Fibroblast of the conjunctiva (primary cell): ENCODE measurements around the gene ZNF611.
"Not testable (repeated sequence)": the region's sequence is repeated elsewhere in the genome, so short reads cannot be mapped to it uniquely, and the experiment has no call there.

ENCODE experiments used
- DNase-seq: peaks from one replicate; pipeline ENCODE4 v3.0.0-alpha.2; 2010; ENCODE audit warnings: low read depth

The ZNF611 gene

GRCh38 chr19:52681216-52681615 is 53.6 kb downstream of the ZNF611 start:
- not testable (repeated sequence) for DNase-seq

GRCh38 chr19:52679598-52679997 is 55.2 kb downstream of the ZNF611 start:
- no peak for DNase-seq

GRCh38 chr19:52675239-52675638 is 59.6 kb downstream of the ZNF611 start:
- not testable (repeated sequence) for DNase-seq

- no peak for DNase-seq
These were observed 61.8 kb downstream of the ZNF611 start for GRCh38 chr19:52673014-52673413.

- DNase-seq: no peak
These were observed 64.8 kb downstream of the ZNF611 start for GRCh38 chr19:52670046-52670445.

- no peak for DNase-seq
These were observed 65.3 kb downstream of the ZNF611 start for GRCh38 chr19:52669586-52669985.

GRCh38 chr19:52667972-52668371 is 66.9 kb downstream of the ZNF611 start:
- no peak for DNase-seq

- no peak for DNase-seq
These were observed 68.3 kb downstream of the ZNF611 start for GRCh38 chr19:52666506-52666905.

- no peak for DNase-seq
These were observed 69.3 kb downstream of the ZNF611 start for GRCh38 chr19:52665529-52665928.

- no peak for DNase-seq
These were observed 69.8 kb downstream of the ZNF611 start for GRCh38 chr19:52665027-52665426.

GRCh38 chr19:52664461-52664860 is 70.4 kb downstream of the ZNF611 start:
- DNase-seq: no peak

GRCh38 chr19:52662631-52663030 is 72.2 kb downstream of the ZNF611 start:
- no peak for DNase-seq

- DNase-seq: no peak
These were observed 73.9 kb downstream of the ZNF611 start for GRCh38 chr19:52660981-52661380.

GRCh38 chr19:52659013-52659412 is 75.8 kb downstream of the ZNF611 start:
- DNase-seq: no peak

- no peak for DNase-seq
These were observed 76.2 kb downstream of the ZNF611 start for GRCh38 chr19:52658595-52658994.

- DNase-seq: no peak
These were observed 81.7 kb downstream of the ZNF611 start for GRCh38 chr19:52653161-52653560.
